Activated B cell treated with CpG ODN at 0.5 μM for 24 hours (primary cell): ENCODE results near the gene SLC6A4. TPM values are rescaled to one million over a fixed set of nuclear protein-coding genes. Genes with fewer than 3 reads are reported as not detected.

Source experiments
- ATAC-seq: fragments of 200-7000 bp; cut with Tn5 transposase; one replicate; pipeline ENCODE4 v1.10.0; 2021; ENCODE audit warnings: low read depth, mild to moderate bottlenecking, moderate library complexity
- CTCF ChIA-PET: fragments of 350-600 bp; sonication (Branson Sonifier 250); formaldehyde crosslinking; loops from one replicate; lab custom pipeline; 2021; ENCODE audit warnings: antibody characterized with exemption; lab: Charles Lee
- POLR2A ChIA-PET: fragments of 350-600 bp; sonication (Branson Sonifier 250); formaldehyde crosslinking; loops from one replicate; lab custom pipeline; 2021; ENCODE audit warnings: antibody characterized with exemption; lab: Charles Lee
- DNase-seq: peaks from one replicate; pipeline ENCODE4 v3.0.0; 2022
- H3K27ac Mint-ChIP-seq: one replicate; pipeline ENCODE4 v1.8.0; 2020; ENCODE audit warnings: mixed read lengths
- H3K27me3 Mint-ChIP-seq: one replicate; pipeline ENCODE4 v1.8.0; 2021; ENCODE audit warnings: mixed read lengths
- H3K36me3 Mint-ChIP-seq: one replicate; pipeline ENCODE4 v1.8.0; 2021; ENCODE audit warnings: low read depth, mixed read lengths
- H3K4me1 Mint-ChIP-seq: one replicate; pipeline ENCODE4 v1.8.0; 2021; ENCODE audit warnings: mixed read lengths
- H3K4me3 Mint-ChIP-seq: one replicate; pipeline ENCODE4 v1.8.0; 2020; ENCODE audit warnings: mild to moderate bottlenecking, mixed read lengths
- H3K9me3 Mint-ChIP-seq: one replicate; pipeline ENCODE4 v1.8.0; 2020; ENCODE audit warnings: mixed read lengths
- CTCF ChIP-seq: fragments of 200-600 bp; IDR thresholded peaks from one replicate; pipeline ENCODE4 v1.8.0; 2022; ENCODE audit warnings: antibody characterized with exemption, mild to moderate bottlenecking
- intact Hi-C: fragments of 100-400 bp; cut with micrococcal nuclease; formaldehyde crosslinking; loops from one replicate; pipeline ENCODE4 v1.15.1; 2024
- total RNA-seq: library from RNA; stranded (reverse); gene quantifications from 2 replicates; pipeline ENCODE4 v1.2.3, GENCODE V29; 2022

SLC6A4 gene
- total RNA-seq, 1 donor from 2014 or later: not detected

DNA sequence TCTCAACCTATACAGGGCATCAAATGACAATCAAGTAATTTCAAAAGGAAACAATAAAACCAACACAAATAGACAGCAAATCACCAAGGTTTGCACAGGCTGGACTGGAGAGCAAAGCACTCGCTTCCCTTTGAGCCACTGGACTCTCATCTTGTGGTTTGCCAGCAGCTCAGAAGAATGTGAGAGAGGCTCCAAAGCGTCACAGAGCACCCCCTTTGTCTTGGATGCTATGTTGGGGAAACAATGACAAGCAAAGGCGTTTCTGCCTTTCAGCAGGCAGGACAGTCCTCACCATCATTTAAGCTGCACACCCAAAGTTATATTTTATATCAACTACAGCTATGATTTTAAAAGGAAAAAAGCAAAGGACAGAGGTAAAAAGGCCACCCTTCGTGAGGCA lies 13.2 kb downstream of the SLC6A4 start:
- Mint-ChIP-seq H3K36me3 (no peaks in the 10 kb centered on the region), H3K4me1 (no peaks in the 10 kb centered on the region), H3K27ac (no peak overlapping the region), H3K4me3 (no peak overlapping the region), H3K9me3 (no peaks in the 10 kb centered on the region), H3K27me3 (no peaks in the 10 kb centered on the region)
- no peak for TF ChIP-seq CTCF
- ATAC-seq: no peak
- CTCF ChIA-PET: no interaction called here
- no peak for DNase-seq
- POLR2A ChIA-PET: no interaction called here
- intact Hi-C loops: no loop called here

GRCh38 chr17:30221346-30221745 lies 14.2 kb downstream of the SLC6A4 start:
- CTCF ChIA-PET: no interaction called here
- DNase-seq: no peak

GRCh38 chr17:30220414-30220813 lies 15.1 kb downstream of the SLC6A4 start:
- no peaks in the 10 kb centered on the region for H3K36me3 Mint-ChIP-seq
- no peak overlapping the region for H3K27ac Mint-ChIP-seq
- TF ChIP-seq CTCF: no peak
- CTCF ChIA-PET: no interaction called here
- no peaks in the 10 kb centered on the region for H3K4me1 Mint-ChIP-seq
- H3K9me3 Mint-ChIP-seq: no peaks in the 10 kb centered on the region
- ATAC-seq: no peak
- POLR2A ChIA-PET: no interaction called here
- intact Hi-C loops: no loop called here
- H3K27me3 Mint-ChIP-seq: no peaks in the 10 kb centered on the region
- H3K4me3 Mint-ChIP-seq: no peak overlapping the region
- no peak for DNase-seq

More at GRCh38 chr17:30221346-30221745, 14.2 kb downstream of the SLC6A4 start:
- TF ChIP-seq CTCF: no peak
- ATAC-seq: no peak
- Mint-ChIP-seq H3K27ac (no peak overlapping the region), H3K9me3 (no peaks in the 10 kb centered on the region), H3K4me1 (no peaks in the 10 kb centered on the region), H3K36me3 (no peaks in the 10 kb centered on the region), H3K4me3 (no peak overlapping the region), H3K27me3 (no peaks in the 10 kb centered on the region)
- intact Hi-C loops: no loop called here
- POLR2A ChIA-PET: no interaction called here

GRCh38 chr17:30219833-30220232 lies 15.7 kb downstream of the SLC6A4 start:
- intact Hi-C loops: no loop called here
- ChIA-PET CTCF (no interaction called here), POLR2A (no interaction called here)
- H3K27me3 Mint-ChIP-seq: no peaks in the 10 kb centered on the region
- H3K4me3 Mint-ChIP-seq: no peak overlapping the region
- DNase-seq (no peak), ATAC-seq (no peak)
- no peak overlapping the region for H3K27ac Mint-ChIP-seq
- H3K36me3 Mint-ChIP-seq: no peaks in the 10 kb centered on the region
- no peaks in the 10 kb centered on the region for H3K9me3 Mint-ChIP-seq
- TF ChIP-seq CTCF: no peak
- no peaks in the 10 kb centered on the region for H3K4me1 Mint-ChIP-seq

GRCh38 chr17:30219315-30219714 lies 16.2 kb downstream of the SLC6A4 start:
- H3K4me3 Mint-ChIP-seq: no peak overlapping the region
- intact Hi-C loops: no loop called here
- H3K36me3 Mint-ChIP-seq: no peaks in the 10 kb centered on the region
- H3K27ac Mint-ChIP-seq: no peak overlapping the region
- ATAC-seq (no peak), DNase-seq (no peak)
- H3K27me3 Mint-ChIP-seq: no peaks in the 10 kb centered on the region
- POLR2A ChIA-PET: no interaction called here
- H3K4me1 Mint-ChIP-seq: no peaks in the 10 kb centered on the region
- TF ChIP-seq CTCF: no peak
- CTCF ChIA-PET: no interaction called here
- no peaks in the 10 kb centered on the region for H3K9me3 Mint-ChIP-seq
